HG03159 (cell line): Measurements from ENCODE around the gene ATP5MC2.
"Not testable (repeated sequence)": the region's sequence is repeated elsewhere in the genome, so short reads cannot be mapped to it uniquely, and the experiment has no call there.

Experiments used
- ATAC-seq: cut with Tn5 transposase; IDR thresholded peaks from one replicate; pipeline ENCODE4 v1.9.1; 2021; ENCODE audit warnings: mild to moderate bottlenecking, moderate library complexity; ENCODE audit not compliant: unreplicated experiment

ATP5MC2 gene

GRCh38 chr12:53675701-53676607 is at the start of gene ATP5MC2:
Gene ATP5MC2, minus strand, starts transcription at chr12:53676083. Its CDS starts 3,469 bp downstream, at chr12:53672614.
- peak; percentile 92 for ATAC-seq

- ATAC-seq = no peak
Measured at GRCh38 chr12:53722450-53723041, 46.7 kb upstream of the ATP5MC2 start.

- ATAC-seq = no peak
Measured at GRCh38 chr12:53720946-53721345, 45.1 kb upstream of the ATP5MC2 start.

GRCh38 chr12:53719649-53720048 is 43.8 kb upstream of the ATP5MC2 start:
- no peak for ATAC-seq

GRCh38 chr12:53718567-53718966 is 42.7 kb upstream of the ATP5MC2 start:
- not testable (repeated sequence) for ATAC-seq

GRCh38 chr12:53717319-53717718 is 41.4 kb upstream of the ATP5MC2 start:
- no peak for ATAC-seq

GRCh38 chr12:53714004-53714403 is 38.1 kb upstream of the ATP5MC2 start:
- ATAC-seq = no peak

GRCh38 chr12:53713516-53713915 is 37.6 kb upstream of the ATP5MC2 start:
- ATAC-seq = no peak

- ATAC-seq = no peak
Measured at GRCh38 chr12:53712059-53712643, 36.3 kb upstream of the ATP5MC2 start.

- ATAC-seq = no peak
Measured at GRCh38 chr12:53710091-53710490, 34.2 kb upstream of the ATP5MC2 start.

GRCh38 chr12:53709671-53710070 is 33.8 kb upstream of the ATP5MC2 start:
- no peak for ATAC-seq

GRCh38 chr12:53706080-53706479 is 30.2 kb upstream of the ATP5MC2 start:
- ATAC-seq = no peak

GRCh38 chr12:53703756-53704155 is 27.9 kb upstream of the ATP5MC2 start:
- no peak for ATAC-seq

GRCh38 chr12:53701518-53702264 is 25.8 kb upstream of the ATP5MC2 start:
- no peak for ATAC-seq

GRCh38 chr12:53700567-53700966 is 24.7 kb upstream of the ATP5MC2 start:
- ATAC-seq = no peak

- no peak for ATAC-seq
Measured at GRCh38 chr12:53699678-53700025, 23.8 kb upstream of the ATP5MC2 start.

GRCh38 chr12:53698948-53699677 is 23.2 kb upstream of the ATP5MC2 start:
- ATAC-seq = no peak

- ATAC-seq = no peak
Measured at GRCh38 chr12:53696655-53697331, 20.9 kb upstream of the ATP5MC2 start.

GRCh38 chr12:53696285-53696654 is 20.4 kb upstream of the ATP5MC2 start:
- ATAC-seq = no peak
